Glomerular endothelial cell (primary cell): ENCODE results near the gene ATP6V1B1. TPM values are rescaled to one million over a fixed set of nuclear protein-coding genes. Genes with fewer than 3 reads are reported as not detected.
"Not testable (repeated sequence)": the region's sequence is repeated elsewhere in the genome, so short reads cannot be mapped to it uniquely, and the experiment has no call there.

Experiments used
- DNase-seq: peaks from one replicate; pipeline ENCODE4 v3.0.0-alpha.2; 2011; ENCODE audit warnings: low read depth, low spot score; ENCODE audit errors: extremely low read depth
- total RNA-seq: library from RNA; depleted of rRNA; stranded (reverse); fragments of >200 nt; gene quantifications from 2 replicates; pipeline ENCODE4 v1.2.3, GENCODE V29; 2015

ATP6V1B1 gene
- total RNA-seq, 1 donor from 2014 or later = not detected

DNA sequence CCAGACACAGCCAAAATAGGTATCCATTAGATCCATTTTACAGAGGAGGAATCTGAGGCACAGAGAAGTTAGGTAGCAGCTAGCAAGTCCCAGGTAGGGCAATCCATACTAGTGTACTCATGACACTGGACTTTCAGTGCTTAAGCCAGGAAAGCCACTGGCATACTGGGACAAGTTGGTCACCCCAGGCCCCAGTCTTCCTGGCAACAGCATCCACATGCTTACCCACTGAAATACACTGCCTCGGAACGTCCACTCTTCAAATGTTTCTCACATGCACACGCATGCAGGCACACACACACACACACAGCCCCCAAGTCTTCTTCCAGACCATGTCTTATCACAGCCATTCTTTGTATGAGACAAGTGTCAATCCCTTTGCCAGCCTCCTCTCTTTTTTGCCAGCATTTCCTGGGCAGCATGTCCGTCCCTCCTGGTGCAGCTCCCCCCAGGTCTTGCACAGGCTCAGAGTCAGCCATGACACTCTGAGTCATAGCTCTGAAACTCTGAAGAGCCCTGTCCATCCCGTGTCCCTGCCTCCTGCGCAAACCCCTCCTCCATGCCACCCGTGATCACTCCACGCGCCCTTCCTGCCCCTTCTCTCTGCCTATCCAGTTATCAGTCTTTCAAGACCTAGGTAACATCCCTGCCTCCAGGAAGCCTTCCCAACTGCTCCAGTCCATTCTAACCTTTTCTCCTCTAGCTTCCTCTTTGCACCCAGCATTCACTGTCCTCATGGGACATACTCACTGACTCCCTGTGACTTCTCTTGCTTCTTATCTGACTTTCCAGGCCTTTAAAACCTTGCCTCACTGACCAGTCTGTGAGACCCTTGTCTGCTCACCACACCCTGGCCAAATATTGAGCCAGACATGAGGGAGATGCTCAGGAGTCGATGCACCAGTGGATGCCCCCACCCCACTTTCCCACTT lies 69.8 kb downstream of the ATP6V1B1 start:
- no peak for DNase-seq

DNA sequence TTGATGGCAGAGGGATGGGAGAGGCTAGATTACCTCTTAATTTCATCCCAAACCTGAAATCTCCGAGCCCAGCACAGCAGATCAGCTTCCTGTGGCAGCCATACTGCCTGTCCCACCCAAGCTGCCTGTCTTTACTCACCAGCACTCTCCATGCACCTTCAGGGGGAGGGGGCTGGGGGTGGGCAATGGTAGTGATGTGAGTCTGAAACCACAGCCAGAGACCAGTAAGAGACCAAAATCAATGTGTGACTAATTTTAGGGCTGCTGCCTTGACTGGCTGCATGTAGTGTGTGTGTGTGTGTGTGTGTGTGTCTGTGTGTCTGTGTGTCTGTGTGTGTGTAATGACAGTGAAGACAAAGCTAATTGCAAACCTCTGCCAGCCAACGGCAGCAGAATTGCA lies 70.6 kb downstream of the ATP6V1B1 start:
- DNase-seq = no peak

DNA sequence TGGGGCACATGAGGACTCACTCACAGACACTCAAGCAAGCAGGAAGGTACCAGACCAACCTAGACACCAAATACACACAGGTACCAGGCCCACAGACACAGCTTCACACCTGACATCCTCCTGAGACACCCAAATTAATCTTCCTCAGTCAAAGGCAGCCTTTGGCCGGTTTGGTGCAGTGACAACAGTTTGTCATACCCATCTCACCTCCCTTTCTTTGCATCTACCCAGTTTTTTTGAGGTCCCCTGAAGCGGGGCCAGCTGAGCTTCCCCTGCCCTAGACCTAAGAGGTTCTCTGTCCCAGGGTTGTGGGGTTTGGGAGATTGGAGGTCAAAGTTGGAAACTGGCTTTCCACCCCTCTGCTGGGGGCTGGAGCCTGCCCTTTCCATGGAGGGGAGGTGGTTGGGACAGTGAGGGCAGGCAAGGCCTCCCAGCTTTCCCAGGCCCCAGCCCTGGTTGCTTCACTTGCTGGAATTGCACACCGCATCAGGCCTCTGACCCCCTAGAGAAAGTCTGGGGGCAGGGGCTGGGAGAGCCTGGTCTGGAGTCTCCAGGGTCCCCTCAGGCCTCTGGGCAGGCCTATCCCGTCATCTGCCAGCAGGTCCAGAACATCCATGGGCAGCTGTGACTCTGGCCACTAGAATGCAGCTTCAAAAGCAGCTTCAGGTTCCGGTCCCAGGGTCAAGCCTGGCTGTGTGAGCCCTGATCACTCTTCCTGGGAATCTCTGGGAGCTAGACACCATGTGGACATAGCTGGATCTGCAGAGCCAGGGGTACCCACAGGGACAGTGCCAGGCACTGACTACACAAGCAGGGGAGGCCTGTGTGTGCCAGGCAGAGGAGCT lies 71.5 kb downstream of the ATP6V1B1 start:
- DNase-seq = no peak

DNA sequence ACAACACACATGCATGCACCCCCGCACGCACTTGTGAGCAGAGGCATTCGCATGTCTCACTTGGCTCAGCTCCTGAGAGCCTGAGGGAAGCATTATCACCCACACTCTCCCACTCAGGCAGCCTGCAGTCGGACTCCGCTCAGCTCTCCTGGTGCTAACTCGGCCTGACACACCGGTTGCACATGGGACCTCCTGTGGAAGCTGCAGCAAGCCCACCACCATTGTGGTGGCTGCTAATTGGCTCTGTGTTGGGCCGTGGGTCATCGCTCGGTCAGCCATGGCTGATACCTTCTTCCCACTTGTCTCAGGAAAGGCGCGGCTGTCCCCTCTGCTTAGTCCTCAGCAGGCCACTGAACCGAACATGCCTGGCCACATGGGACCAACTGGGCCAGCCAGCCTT lies 72.6 kb downstream of the ATP6V1B1 start:
- DNase-seq = no peak

DNA sequence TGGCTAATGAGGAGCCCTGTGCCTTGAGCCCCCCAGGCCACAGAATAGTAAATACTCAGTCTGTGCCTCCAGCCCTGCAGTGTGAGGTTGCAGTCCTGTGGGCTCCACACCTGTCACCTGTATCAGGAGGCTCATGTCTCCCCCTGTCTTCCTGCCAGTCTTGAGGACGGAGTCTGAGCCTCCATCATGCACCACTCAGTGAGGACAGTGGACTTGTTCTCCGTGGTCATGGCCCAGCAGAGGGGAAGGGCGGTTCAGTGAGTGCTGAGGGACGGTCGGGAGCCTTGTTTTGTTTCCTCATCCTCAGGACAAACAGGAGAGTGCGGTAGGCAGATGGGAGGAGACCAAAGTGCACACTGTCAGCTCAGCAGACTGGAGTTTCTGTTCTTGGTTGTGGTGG lies 76.1 kb downstream of the ATP6V1B1 start:
- not testable (repeated sequence) for DNase-seq

Other genes with a start within 250 kb of the ATP6V1B1 start
- 0.47 and 0.68 TPM in 2 replicates for gene ADD2, start 167.7 kb upstream of the ATP6V1B1 start, total RNA-seq
- gene FIGLA, start 145.3 kb upstream of the ATP6V1B1 start, total RNA-seq = not detected in 2 replicates
- gene CLEC4F, start 115.3 kb upstream of the ATP6V1B1 start, total RNA-seq = 0.18 TPM in 1 of 2 replicates, not detected in the other
- gene CD207, start 100.1 kb upstream of the ATP6V1B1 start, total RNA-seq = not detected in 2 replicates
- gene VAX2, start 35.3 kb upstream of the ATP6V1B1 start, total RNA-seq = 0.48 and 0.53 TPM in 2 replicates
- gene ANKRD53, start 42.7 kb downstream of the ATP6V1B1 start, total RNA-seq = 0.34 and 0.53 TPM in 2 replicates
- 43.7 and 50.2 TPM in 2 replicates for gene TEX261, start 59.0 kb downstream of the ATP6V1B1 start, total RNA-seq
- 158 and 219 TPM in 2 replicates for gene NAGK, start 132.7 kb downstream of the ATP6V1B1 start, total RNA-seq
- 5.6 and 7.2 TPM in 2 replicates for gene MCEE, start 194.3 kb downstream of the ATP6V1B1 start, total RNA-seq
- gene MPHOSPH10, start 194.7 kb downstream of the ATP6V1B1 start, total RNA-seq = 17.9 and 23.2 TPM in 2 replicates